NT2/D1 (cell line): ENCODE data around the gene RCSD1.

ENCODE experiments used
- SUZ12 ChIP-seq: IDR thresholded peaks from 2 replicates; pipeline ENCODE4 v1.6.1; 2011; ENCODE audit not compliant: insufficient read length, insufficient read depth; ENCODE audit errors: extremely low read depth
- YY1 ChIP-seq: IDR thresholded peaks from 2 replicates; pipeline ENCODE4 v1.6.1; 2011; ENCODE audit not compliant: insufficient read length, insufficient read depth
- ZNF274 ChIP-seq: IDR thresholded peaks from 2 replicates; pipeline ENCODE4 v1.6.1; 2011; ENCODE audit warnings: mild to moderate bottlenecking, low read depth, low read length

DNA sequence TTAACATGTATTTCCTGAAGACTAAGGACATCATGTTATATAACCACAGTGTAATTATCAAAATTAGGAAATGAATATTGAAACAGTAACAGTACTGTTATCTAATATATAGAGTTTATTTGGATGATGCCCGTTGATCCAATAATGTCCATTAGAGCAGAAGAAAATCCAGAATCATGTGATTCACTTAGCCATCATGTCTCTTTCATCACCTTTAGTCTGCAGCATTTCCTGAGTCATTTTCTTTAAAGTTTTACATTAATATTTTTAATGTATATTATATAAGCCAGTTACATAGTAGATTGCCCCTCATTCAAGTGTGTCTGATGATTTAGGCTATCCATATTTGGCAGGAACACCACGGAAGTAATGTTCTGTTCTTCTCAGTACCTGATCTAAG lies 120.6 kb downstream of the RCSD1 start:
- TF ChIP-seq SUZ12 (no peak), ZNF274 (no peak), YY1 (no peak)
